OCI-LY3 (cell line): ENCODE results near the gene PGM1.

Source experiments
- H2AFZ ChIP-seq: fragments of 200-600, 300-600 bp; shearing (Covaris generic); 2 replicates; pipeline ENCODE4 v1.6.0; 2014; ENCODE audit warnings: antibody characterized with exemption, low read depth, low read length
- H3K27ac ChIP-seq: fragments of 200-600, 300-600 bp; sonication (generic); 2 replicates; pipeline ENCODE4 v1.5.1; 2014; ENCODE audit warnings: mild to moderate bottlenecking, low read length, moderate library complexity, mixed read lengths
- H3K27me3 ChIP-seq: fragments of 200-600, 300-600 bp; sonication (generic); 2 replicates; pipeline ENCODE4 v1.6.1; 2014; ENCODE audit warnings: low read depth, low read length, mixed read lengths
- H3K36me3 ChIP-seq: fragments of 200-600, 300-600 bp; sonication (generic); replicated peaks from 2 replicates; pipeline ENCODE3; 2014; ENCODE audit warnings: low read depth, low read length, mixed read lengths
- H3K4me1 ChIP-seq: fragments of 300-600, 200-600 bp; sonication (generic); 2 replicates; pipeline ENCODE4 v1.6.1; 2014; ENCODE audit warnings: low read length, mixed read lengths
- H3K4me2 ChIP-seq: fragments of 200-600, 300-600 bp; sonication (generic); 2 replicates; pipeline ENCODE4 v1.6.1; 2014; ENCODE audit warnings: low read length, mixed read lengths
- H3K4me3 ChIP-seq: fragments of 300-600, 200-600 bp; sonication (generic); 2 replicates; pipeline ENCODE4 v1.5.1; 2014; ENCODE audit warnings: antibody characterized with exemption, mild to moderate bottlenecking, low read length, moderate library complexity
- H3K79me2 ChIP-seq: fragments of 300-600, 200-600 bp; shearing (Covaris generic); 2 replicates; pipeline ENCODE4 v1.6.1; 2014; ENCODE audit warnings: mild to moderate bottlenecking, low read length, mixed read lengths
- H3K9ac ChIP-seq: fragments of 300-600, 200-600 bp; shearing (Covaris generic); 2 replicates; pipeline ENCODE4 v1.6.0; 2014; ENCODE audit warnings: mild to moderate bottlenecking, low read length, moderate library complexity
- H3K9me3 ChIP-seq: fragments of 200-600, 300-600 bp; shearing (Covaris generic); 2 replicates; pipeline ENCODE4 v1.6.1; 2014; ENCODE audit warnings: low read length, mixed read lengths; ENCODE audit not compliant: insufficient read depth
- H4K20me1 ChIP-seq: fragments of 200-600, 300-600 bp; sonication (generic); 2 replicates; pipeline ENCODE4 v1.6.1; 2016; ENCODE audit warnings: low read length, mixed read lengths; ENCODE audit not compliant: insufficient read depth
- CTCF ChIP-seq: fragments of 200-600, 300-600 bp; sonication (generic); IDR thresholded peaks from 2 replicates; pipeline ENCODE4 v1.5.1; 2014; ENCODE audit warnings: antibody characterized with exemption, low read length, low read depth
- EZH2phosphoT487 ChIP-seq: fragments of 200-600 bp; shearing (Covaris generic); IDR thresholded peaks from 2 replicates; pipeline ENCODE4 v1.6.1; 2018; ENCODE audit warnings: antibody characterized with exemption, mixed run types, low read depth

The PGM1 gene

GRCh38 chr1:63638875-63639274, 45.7 kb downstream of the PGM1 start:
- H3K27ac ChIP-seq = no peak overlapping the region
- no peak overlapping the region for H3K4me3 ChIP-seq
- no peaks in the 10 kb centered on the region for H3K27me3 ChIP-seq
- H3K9me3 ChIP-seq = no peaks in the 10 kb centered on the region
- H3K9ac ChIP-seq = no peak overlapping the region
- H3K4me1 ChIP-seq = no peaks in the 10 kb centered on the region
- no peak for TF ChIP-seq EZH2phosphoT487
- no peak for TF ChIP-seq CTCF
- H4K20me1 ChIP-seq = no peaks in the 10 kb centered on the region
- H2AFZ ChIP-seq = no peak overlapping the region
- peaks cover 10% of the 10 kb centered on the region for H3K36me3 ChIP-seq
- H3K79me2 ChIP-seq = no peaks in the 10 kb centered on the region
- no peak overlapping the region for H3K4me2 ChIP-seq

GRCh38 chr1:63640633-63641567, 47.7 kb downstream of the PGM1 start:
- Histone ChIP-seq H2AFZ (no peak overlapping the region), H3K4me2 (no peak overlapping the region), H3K79me2 (no peaks in the 10 kb centered on the region), H3K4me1 (no peaks in the 10 kb centered on the region), H3K9ac (no peak overlapping the region), H3K27ac (no peak overlapping the region), H4K20me1 (no peaks in the 10 kb centered on the region), H3K4me3 (no peak overlapping the region), H3K27me3 (no peaks in the 10 kb centered on the region), H3K36me3 (peaks cover 7% of the 10 kb centered on the region), H3K9me3 (no peaks in the 10 kb centered on the region)
- TF ChIP-seq EZH2phosphoT487 (no peak), CTCF (no peak)

GRCh38 chr1:63641615-63642014, 48.4 kb downstream of the PGM1 start:
- Histone ChIP-seq H3K27ac (no peak overlapping the region), H3K36me3 (peaks cover 4% of the 10 kb centered on the region), H3K27me3 (no peaks in the 10 kb centered on the region), H3K4me2 (no peak overlapping the region), H3K4me1 (no peaks in the 10 kb centered on the region), H3K4me3 (no peak overlapping the region), H2AFZ (no peak overlapping the region), H3K9ac (no peak overlapping the region), H4K20me1 (no peaks in the 10 kb centered on the region), H3K9me3 (no peaks in the 10 kb centered on the region), H3K79me2 (no peaks in the 10 kb centered on the region)
- TF ChIP-seq CTCF (no peak), EZH2phosphoT487 (no peak)

- Histone ChIP-seq H3K4me2 (no peak overlapping the region), H2AFZ (no peak overlapping the region)
Observed at GRCh38 chr1:63642901-63643300, 49.7 kb downstream of the PGM1 start.

More at GRCh38 chr1:63642901-63643300, 49.7 kb downstream of the PGM1 start:
- H3K27ac ChIP-seq = no peak overlapping the region
- H3K9me3 ChIP-seq = no peaks in the 10 kb centered on the region
- H3K4me1 ChIP-seq = no peaks in the 10 kb centered on the region
- H3K9ac ChIP-seq = no peak overlapping the region
- H4K20me1 ChIP-seq = no peaks in the 10 kb centered on the region
- H3K36me3 ChIP-seq = peaks cover 4% of the 10 kb centered on the region
- no peaks in the 10 kb centered on the region for H3K79me2 ChIP-seq
- no peaks in the 10 kb centered on the region for H3K27me3 ChIP-seq
- no peak for TF ChIP-seq CTCF
- no peak for TF ChIP-seq EZH2phosphoT487
- no peak overlapping the region for H3K4me3 ChIP-seq
